Parathyroid adenoma (tissue), 2 donors: ENCODE results near the gene PYY.

Experiments used
- H2AFZ ChIP-seq: fragments of 300-600 bp; sonication (generic); one replicate; pipeline ENCODE4 v1.7.0; 2017; ENCODE audit warnings: antibody characterized with exemption, mild to moderate bottlenecking
- H3K27ac ChIP-seq: fragments of 300-600 bp; sonication (generic); one replicate; pipeline ENCODE4 v1.7.0; 2017
- H3K27me3 ChIP-seq: fragments of 300-600 bp; sonication (generic); one replicate; pipeline ENCODE4 v1.7.0; 2017; ENCODE audit warnings: low read length; ENCODE audit not compliant: control insufficient read depth, insufficient read depth
- H3K36me3 ChIP-seq: fragments of 300-600 bp; sonication (generic); one replicate; pipeline ENCODE4 v1.7.0; 2017; ENCODE audit warnings: low read length; ENCODE audit not compliant: control insufficient read depth, insufficient read depth
- H3K4me1 ChIP-seq: fragments of 300-600 bp; sonication (generic); one replicate; pipeline ENCODE4 v1.7.0; 2017; ENCODE audit warnings: control low read depth
- H3K4me2 ChIP-seq: fragments of 300-600 bp; sonication (generic); one replicate; pipeline ENCODE4 v1.7.0; 2017; ENCODE audit warnings: low read length
- H3K4me3 ChIP-seq: fragments of 300-600 bp; sonication (generic); one replicate; pipeline ENCODE4 v1.7.0; 2017; ENCODE audit warnings: low read depth, low read length
- H3K79me2 ChIP-seq: fragments of 300-600 bp; sonication (generic); one replicate; pipeline ENCODE4 v1.7.0; 2017; ENCODE audit warnings: control low read depth
- H3K9ac ChIP-seq: fragments of 300-600 bp; sonication (generic); one replicate; pipeline ENCODE4 v1.7.0; 2017; ENCODE audit warnings: mild to moderate bottlenecking
- H3K9me3 ChIP-seq: fragments of 300-600 bp; sonication (generic); one replicate; pipeline ENCODE4 v1.7.0; 2017; ENCODE audit warnings: low read length; ENCODE audit not compliant: control insufficient read depth
- CTCF ChIP-seq: fragments of 300-600 bp; sonication (generic); IDR thresholded peaks from one replicate; pipeline ENCODE4 v1.7.0; 2017; ENCODE audit warnings: antibody characterized with exemption, mild to moderate bottlenecking
- donor health status: primary hyperparathyroidism.

Gene PYY

GRCh38 chr17:43958748-43959352 lies 5.1 kb upstream of the PYY start:
- no peak overlapping the region for H3K27ac ChIP-seq
- H3K27me3 ChIP-seq: no peaks in the 10 kb centered on the region
- no peaks in the 10 kb centered on the region for H3K79me2 ChIP-seq
- H3K4me3 ChIP-seq: no peak overlapping the region
- no peaks in the 10 kb centered on the region for H3K9me3 ChIP-seq
- no peak for TF ChIP-seq CTCF
- H3K4me1 ChIP-seq: peaks cover 2% of the 10 kb centered on the region
- no peak overlapping the region for H2AFZ ChIP-seq
- H3K4me2 ChIP-seq: no peak overlapping the region
- H3K9ac ChIP-seq: no peak overlapping the region
- no peaks in the 10 kb centered on the region for H3K36me3 ChIP-seq

GRCh38 chr17:43956222-43956621 lies 2.5 kb upstream of the PYY start:
- no peak for TF ChIP-seq CTCF
- no peaks in the 10 kb centered on the region for H3K27me3 ChIP-seq
- no peak overlapping the region for H3K4me2 ChIP-seq
- no peaks in the 10 kb centered on the region for H3K79me2 ChIP-seq
- H3K9ac ChIP-seq: no peak overlapping the region
- peaks cover 2% of the 10 kb centered on the region for H3K4me1 ChIP-seq
- H3K9me3 ChIP-seq: no peaks in the 10 kb centered on the region
- H3K4me3 ChIP-seq: no peak overlapping the region
- no peaks in the 10 kb centered on the region for H3K36me3 ChIP-seq
- no peak overlapping the region for H3K27ac ChIP-seq
- no peak overlapping the region for H2AFZ ChIP-seq

GRCh38 chr17:43952724-43953666 lies 745 bp downstream of the PYY start:
- H3K9ac ChIP-seq: no peak overlapping the region
- H3K4me1 ChIP-seq: peaks cover 21% of the 10 kb centered on the region
- H2AFZ ChIP-seq: no peak overlapping the region
- H3K27me3 ChIP-seq: no peaks in the 10 kb centered on the region
- no peak overlapping the region for H3K27ac ChIP-seq
- no peaks in the 10 kb centered on the region for H3K79me2 ChIP-seq
- H3K9me3 ChIP-seq: no peaks in the 10 kb centered on the region
- TF ChIP-seq CTCF: no peak
- no peak overlapping the region for H3K4me3 ChIP-seq
- no peaks in the 10 kb centered on the region for H3K36me3 ChIP-seq
- H3K4me2 ChIP-seq: no peak overlapping the region

- no peak overlapping the region for H3K4me3 ChIP-seq
- no peaks in the 10 kb centered on the region for H3K36me3 ChIP-seq
- H3K9ac ChIP-seq: no peak overlapping the region
- peaks cover 28% of the 10 kb centered on the region for H3K4me1 ChIP-seq
- no peaks in the 10 kb centered on the region for H3K27me3 ChIP-seq
- no peak overlapping the region for H3K27ac ChIP-seq
- no peaks in the 10 kb centered on the region for H3K79me2 ChIP-seq
- H3K9me3 ChIP-seq: no peaks in the 10 kb centered on the region
- H3K4me2 ChIP-seq: no peak overlapping the region
- TF ChIP-seq CTCF: no peak
- no peak overlapping the region for H2AFZ ChIP-seq
Measured at GRCh38 chr17:43952351-43952723, 1.4 kb downstream of the PYY start.
